HEK293 (cell line): ENCODE data around the gene FUT4.

Experiments
- CTCF ChIA-PET: fragments of 350-600 bp; formaldehyde crosslinking; extraction: SDS; loops from one replicate; lab custom pipeline; 2021; ENCODE audit warnings: antibody characterized with exemption; lab: Yijun Ruan, JAX
- POLR2A ChIA-PET: fragments of 300-600 bp; formaldehyde crosslinking; extraction: SDS; loops from one replicate; lab custom pipeline; 2020; ENCODE audit warnings: antibody characterized with exemption, inconsistent platforms; lab: Yijun Ruan, JAX
- H3K27ac ChIP-seq: fragments of 200-500 bp; sonication (Bioruptor generic); 2 replicates; pipeline ENCODE4 v1.5.1; 2014; ENCODE audit warnings: low read depth, low read length, control low read depth, inconsistent platforms; ENCODE audit errors: extremely low read depth
- H3K36me3 ChIP-seq, 2 experiments: fragments of 200-500 bp in 1 of 2; sonication (Bioruptor generic) in 1 of 2; 1 replicate in 1 of 2; 2 replicates in 1 of 2; pipeline ENCODE4 v1.5.1; 2014 to 2017; ENCODE audit warnings: inconsistent platforms in 2 of 2, low read length in 2 of 2; ENCODE audit not compliant: control insufficient read depth in 2 of 2, insufficient read depth in 1 of 2
- H3K4me1 ChIP-seq: fragments of 200-500 bp; sonication (Bioruptor generic); 2 replicates; pipeline ENCODE4 v1.5.1; 2014; ENCODE audit warnings: mild to moderate bottlenecking, low read length, inconsistent platforms; ENCODE audit not compliant: control insufficient read depth, insufficient read depth
- H3K4me3 ChIP-seq: 2 replicates; pipeline ENCODE4 v1.5.1; 2011; ENCODE audit warnings: low read depth, mild to moderate bottlenecking, control low read depth, low read length, moderate library complexity
- H3K9me3 ChIP-seq: fragments of 200-500 bp; sonication (Bioruptor generic); 2 replicates; pipeline ENCODE4 v1.5.1; 2014; ENCODE audit warnings: low read depth, low read length, inconsistent platforms; ENCODE audit not compliant: control insufficient read depth, insufficient read depth
- FEZF1 ChIP-seq: fragments of 450-650 bp; formaldehyde crosslinking; IDR thresholded peaks from 2 replicates; pipeline ENCODE4 v1.5.1; 2016; ENCODE audit warnings: missing biosample characterization, missing genetic modification characterization
- KLF1 ChIP-seq: fragments of 450-650 bp; formaldehyde crosslinking; IDR thresholded peaks from 2 replicates; pipeline ENCODE4 v1.5.1; 2016; ENCODE audit warnings: missing biosample characterization, missing genetic modification characterization
- KLF7 ChIP-seq: fragments of 450-650 bp; formaldehyde crosslinking; IDR thresholded peaks from 2 replicates; pipeline ENCODE4 v1.5.1; 2016; ENCODE audit warnings: missing biosample characterization, missing genetic modification characterization, borderline replicate concordance
- OVOL3 ChIP-seq: fragments of 450-650 bp; formaldehyde crosslinking; IDR thresholded peaks from 2 replicates; pipeline ENCODE4 v1.5.1; 2016; ENCODE audit warnings: missing biosample characterization, missing genetic modification characterization
- REPIN1 ChIP-seq: fragments of 450-650 bp; formaldehyde crosslinking; IDR thresholded peaks from 2 replicates; pipeline ENCODE4 v1.5.1; 2017; ENCODE audit warnings: missing biosample characterization, missing genetic modification characterization, low read depth
- ZBTB48 ChIP-seq: fragments of 450-650 bp; formaldehyde crosslinking; IDR thresholded peaks from 2 replicates; pipeline ENCODE4 v1.5.1; 2016; ENCODE audit warnings: missing biosample characterization, missing genetic modification characterization
- ZNF112 ChIP-seq: fragments of 450-650 bp; formaldehyde crosslinking; IDR thresholded peaks from 2 replicates; pipeline ENCODE4 v1.5.0; 2017; ENCODE audit warnings: missing biosample characterization, missing genetic modification characterization
- ZNF37A ChIP-seq: fragments of 450-650 bp; IDR thresholded peaks from 2 replicates; pipeline ENCODE4 v1.5.1; 2018; ENCODE audit warnings: missing biosample characterization, missing genetic modification characterization
- ZNF510 ChIP-seq: fragments of 450-650 bp; formaldehyde crosslinking; IDR thresholded peaks from 2 replicates; pipeline ENCODE4 v1.5.1; 2018; ENCODE audit warnings: mild to moderate bottlenecking, missing genetic modification characterization, missing biosample characterization; ENCODE audit not compliant: insufficient replicate concordance
- ZNF530 ChIP-seq: fragments of 450-650 bp; formaldehyde crosslinking; IDR thresholded peaks from 2 replicates; pipeline ENCODE4 v1.5.1; 2016; ENCODE audit warnings: low read depth, missing biosample characterization, missing genetic modification characterization
- ZNF76 ChIP-seq: fragments of 450-650 bp; formaldehyde crosslinking; IDR thresholded peaks from 2 replicates; pipeline ENCODE4; 2016; ENCODE audit warnings: low read depth, missing biosample characterization, missing genetic modification characterization, borderline replicate concordance
- TF ChIP-seq, protein P1 (sequence below): fragments of 450-650 bp; formaldehyde crosslinking; IDR thresholded peaks from 2 replicates; pipeline ENCODE4 v1.5.1; 2017; ENCODE audit warnings: missing biosample characterization, missing genetic modification characterization
- TF ChIP-seq, protein P2 (sequence below): fragments of 450-650 bp; formaldehyde crosslinking; IDR thresholded peaks from 2 replicates; pipeline ENCODE4 v1.5.1; 2016; ENCODE audit warnings: missing biosample characterization, missing genetic modification characterization
- TF ChIP-seq, protein P3 (sequence below): fragments of 450-650 bp; formaldehyde crosslinking; IDR thresholded peaks from 2 replicates; pipeline ENCODE4 v1.5.1; 2016; ENCODE audit warnings: missing biosample characterization, missing genetic modification characterization
- TF ChIP-seq, protein P4 (sequence below): fragments of 450-650 bp; formaldehyde crosslinking; conservative IDR thresholded peaks from 2 replicates; pipeline ENCODE4 v1.5.1; 2016; ENCODE audit warnings: low read depth, missing biosample characterization, missing genetic modification characterization
- TF ChIP-seq, protein P5 (sequence below): fragments of 450-650 bp; formaldehyde crosslinking; IDR thresholded peaks from 2 replicates; pipeline ENCODE4 v1.5.1; 2016; ENCODE audit warnings: missing biosample characterization, missing genetic modification characterization

The FUT4 gene

DNA sequence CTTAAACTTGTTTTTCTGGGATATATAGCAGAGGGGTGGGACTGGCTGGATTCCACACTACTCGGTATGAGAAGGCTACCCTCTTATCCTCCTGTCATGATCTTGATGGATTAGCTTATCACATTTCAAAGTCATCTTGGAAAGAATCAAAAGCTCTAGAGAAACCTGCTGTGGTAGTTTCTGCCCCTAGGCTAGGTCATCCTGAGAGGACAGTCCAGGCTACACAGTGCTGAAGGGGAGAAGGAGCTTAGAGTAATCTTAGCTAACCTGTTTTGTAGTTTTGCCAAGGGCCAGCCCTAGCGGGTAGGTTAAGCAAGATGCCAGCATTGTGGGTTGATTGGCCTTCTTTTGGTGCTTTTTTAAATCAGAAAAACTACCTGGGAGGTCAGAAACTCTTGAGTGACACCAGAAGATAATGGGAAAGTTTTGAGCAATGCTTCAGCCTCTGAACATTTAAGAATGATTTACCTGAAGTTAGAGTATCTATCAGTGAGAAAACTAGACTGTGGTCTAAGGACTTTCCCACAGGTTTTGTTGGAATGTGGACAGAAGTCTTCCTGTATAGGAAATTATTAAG, 44.7 kb downstream of the FUT4 start:
- H3K27ac ChIP-seq: no peak overlapping the region
- CTCF ChIA-PET: interaction anchor here (0.5 to 1.0 kb wide), 3 partner anchors 25 to 67 kb away, joined by 3 to 4 read pairs (median 3); no protein-coding TSS in a partner anchor
- no peaks in the 10 kb centered on the region for H3K36me3 ChIP-seq
- no peak overlapping the region for H3K4me3 ChIP-seq
- POLR2A ChIA-PET: interaction anchor here (1.2 kb wide), 1 partner anchor 44 kb away, joined by 4 read pairs; the partner anchor contains the start of gene FUT4
- no peaks in the 10 kb centered on the region for H3K9me3 ChIP-seq
- H3K4me1 ChIP-seq: no peaks in the 10 kb centered on the region
- no peak for TF ChIP-seq REPIN1 (tag by site-specific recombination)
- TF ChIP-seq ZNF510 (tag by site-specific recombination): no peak
- TF ChIP-seq FEZF1 (tag by site-specific recombination): no peak
- no peak for TF ChIP-seq KLF7 (tag by site-specific recombination)
- TF ChIP-seq, protein P1, sequence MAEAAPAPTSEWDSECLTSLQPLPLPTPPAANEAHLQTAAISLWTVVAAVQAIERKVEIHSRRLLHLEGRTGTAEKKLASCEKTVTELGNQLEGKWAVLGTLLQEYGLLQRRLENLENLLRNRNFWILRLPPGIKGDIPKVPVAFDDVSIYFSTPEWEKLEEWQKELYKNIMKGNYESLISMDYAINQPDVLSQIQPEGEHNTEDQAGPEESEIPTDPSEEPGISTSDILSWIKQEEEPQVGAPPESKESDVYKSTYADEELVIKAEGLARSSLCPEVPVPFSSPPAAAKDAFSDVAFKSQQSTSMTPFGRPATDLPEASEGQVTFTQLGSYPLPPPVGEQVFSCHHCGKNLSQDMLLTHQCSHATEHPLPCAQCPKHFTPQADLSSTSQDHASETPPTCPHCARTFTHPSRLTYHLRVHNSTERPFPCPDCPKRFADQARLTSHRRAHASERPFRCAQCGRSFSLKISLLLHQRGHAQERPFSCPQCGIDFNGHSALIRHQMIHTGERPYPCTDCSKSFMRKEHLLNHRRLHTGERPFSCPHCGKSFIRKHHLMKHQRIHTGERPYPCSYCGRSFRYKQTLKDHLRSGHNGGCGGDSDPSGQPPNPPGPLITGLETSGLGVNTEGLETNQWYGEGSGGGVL (tag by site-specific recombination): no peak
- no peak for TF ChIP-seq ZNF37A
- no peak for TF ChIP-seq ZNF530
- TF ChIP-seq, all 188 proteins: peak for 0

DNA sequence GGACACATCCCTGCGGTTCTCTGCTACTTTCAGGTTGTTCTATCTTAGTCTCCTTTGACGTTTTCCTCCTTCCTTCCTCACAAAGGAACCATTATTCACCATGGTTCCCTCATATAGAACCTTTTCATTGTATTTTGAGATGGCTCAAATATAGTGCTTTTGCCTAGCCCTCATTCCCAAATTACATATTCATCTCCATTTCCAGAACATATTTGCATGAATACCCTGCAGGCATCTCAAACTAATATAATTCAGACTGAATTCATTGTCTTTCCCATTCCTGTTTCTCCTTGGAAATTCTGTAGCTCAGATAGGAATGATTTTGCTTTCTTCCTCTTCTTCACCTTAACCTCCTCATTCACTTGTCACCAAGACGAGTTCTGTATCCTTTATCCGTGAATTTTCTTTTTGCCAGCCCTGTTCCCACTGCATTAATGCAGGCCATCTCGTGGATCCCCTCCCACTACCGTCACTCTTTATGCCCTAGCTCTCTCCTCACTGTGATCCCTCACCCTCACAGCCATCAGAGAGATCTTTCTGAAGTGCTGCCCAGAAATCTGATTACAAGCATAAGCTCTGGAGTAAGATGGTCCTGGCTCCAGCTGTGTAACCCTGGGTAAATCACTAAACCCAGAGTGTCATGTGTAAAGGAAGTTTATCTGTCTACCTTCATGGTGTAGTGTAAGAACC, 46.8 kb downstream of the FUT4 start:
- TF ChIP-seq OVOL3 (tag by site-specific recombination) (no peak), ZBTB48 (tag by site-specific recombination) (no peak), ZNF112 (no peak), ZNF76 (tag by site-specific recombination) (no peak), KLF1 (tag by site-specific recombination) (no peak)
- TF ChIP-seq, protein P2, sequence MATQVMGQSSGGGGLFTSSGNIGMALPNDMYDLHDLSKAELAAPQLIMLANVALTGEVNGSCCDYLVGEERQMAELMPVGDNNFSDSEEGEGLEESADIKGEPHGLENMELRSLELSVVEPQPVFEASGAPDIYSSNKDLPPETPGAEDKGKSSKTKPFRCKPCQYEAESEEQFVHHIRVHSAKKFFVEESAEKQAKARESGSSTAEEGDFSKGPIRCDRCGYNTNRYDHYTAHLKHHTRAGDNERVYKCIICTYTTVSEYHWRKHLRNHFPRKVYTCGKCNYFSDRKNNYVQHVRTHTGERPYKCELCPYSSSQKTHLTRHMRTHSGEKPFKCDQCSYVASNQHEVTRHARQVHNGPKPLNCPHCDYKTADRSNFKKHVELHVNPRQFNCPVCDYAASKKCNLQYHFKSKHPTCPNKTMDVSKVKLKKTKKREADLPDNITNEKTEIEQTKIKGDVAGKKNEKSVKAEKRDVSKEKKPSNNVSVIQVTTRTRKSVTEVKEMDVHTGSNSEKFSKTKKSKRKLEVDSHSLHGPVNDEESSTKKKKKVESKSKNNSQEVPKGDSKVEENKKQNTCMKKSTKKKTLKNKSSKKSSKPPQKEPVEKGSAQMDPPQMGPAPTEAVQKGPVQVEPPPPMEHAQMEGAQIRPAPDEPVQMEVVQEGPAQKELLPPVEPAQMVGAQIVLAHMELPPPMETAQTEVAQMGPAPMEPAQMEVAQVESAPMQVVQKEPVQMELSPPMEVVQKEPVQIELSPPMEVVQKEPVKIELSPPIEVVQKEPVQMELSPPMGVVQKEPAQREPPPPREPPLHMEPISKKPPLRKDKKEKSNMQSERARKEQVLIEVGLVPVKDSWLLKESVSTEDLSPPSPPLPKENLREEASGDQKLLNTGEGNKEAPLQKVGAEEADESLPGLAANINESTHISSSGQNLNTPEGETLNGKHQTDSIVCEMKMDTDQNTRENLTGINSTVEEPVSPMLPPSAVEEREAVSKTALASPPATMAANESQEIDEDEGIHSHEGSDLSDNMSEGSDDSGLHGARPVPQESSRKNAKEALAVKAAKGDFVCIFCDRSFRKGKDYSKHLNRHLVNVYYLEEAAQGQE (tag by site-specific recombination): no peak
- TF ChIP-seq, protein P3, sequence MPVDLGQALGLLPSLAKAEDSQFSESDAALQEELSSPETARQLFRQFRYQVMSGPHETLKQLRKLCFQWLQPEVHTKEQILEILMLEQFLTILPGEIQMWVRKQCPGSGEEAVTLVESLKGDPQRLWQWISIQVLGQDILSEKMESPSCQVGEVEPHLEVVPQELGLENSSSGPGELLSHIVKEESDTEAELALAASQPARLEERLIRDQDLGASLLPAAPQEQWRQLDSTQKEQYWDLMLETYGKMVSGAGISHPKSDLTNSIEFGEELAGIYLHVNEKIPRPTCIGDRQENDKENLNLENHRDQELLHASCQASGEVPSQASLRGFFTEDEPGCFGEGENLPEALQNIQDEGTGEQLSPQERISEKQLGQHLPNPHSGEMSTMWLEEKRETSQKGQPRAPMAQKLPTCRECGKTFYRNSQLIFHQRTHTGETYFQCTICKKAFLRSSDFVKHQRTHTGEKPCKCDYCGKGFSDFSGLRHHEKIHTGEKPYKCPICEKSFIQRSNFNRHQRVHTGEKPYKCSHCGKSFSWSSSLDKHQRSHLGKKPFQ (tag by site-specific recombination): no peak
- TF ChIP-seq, protein P4, sequence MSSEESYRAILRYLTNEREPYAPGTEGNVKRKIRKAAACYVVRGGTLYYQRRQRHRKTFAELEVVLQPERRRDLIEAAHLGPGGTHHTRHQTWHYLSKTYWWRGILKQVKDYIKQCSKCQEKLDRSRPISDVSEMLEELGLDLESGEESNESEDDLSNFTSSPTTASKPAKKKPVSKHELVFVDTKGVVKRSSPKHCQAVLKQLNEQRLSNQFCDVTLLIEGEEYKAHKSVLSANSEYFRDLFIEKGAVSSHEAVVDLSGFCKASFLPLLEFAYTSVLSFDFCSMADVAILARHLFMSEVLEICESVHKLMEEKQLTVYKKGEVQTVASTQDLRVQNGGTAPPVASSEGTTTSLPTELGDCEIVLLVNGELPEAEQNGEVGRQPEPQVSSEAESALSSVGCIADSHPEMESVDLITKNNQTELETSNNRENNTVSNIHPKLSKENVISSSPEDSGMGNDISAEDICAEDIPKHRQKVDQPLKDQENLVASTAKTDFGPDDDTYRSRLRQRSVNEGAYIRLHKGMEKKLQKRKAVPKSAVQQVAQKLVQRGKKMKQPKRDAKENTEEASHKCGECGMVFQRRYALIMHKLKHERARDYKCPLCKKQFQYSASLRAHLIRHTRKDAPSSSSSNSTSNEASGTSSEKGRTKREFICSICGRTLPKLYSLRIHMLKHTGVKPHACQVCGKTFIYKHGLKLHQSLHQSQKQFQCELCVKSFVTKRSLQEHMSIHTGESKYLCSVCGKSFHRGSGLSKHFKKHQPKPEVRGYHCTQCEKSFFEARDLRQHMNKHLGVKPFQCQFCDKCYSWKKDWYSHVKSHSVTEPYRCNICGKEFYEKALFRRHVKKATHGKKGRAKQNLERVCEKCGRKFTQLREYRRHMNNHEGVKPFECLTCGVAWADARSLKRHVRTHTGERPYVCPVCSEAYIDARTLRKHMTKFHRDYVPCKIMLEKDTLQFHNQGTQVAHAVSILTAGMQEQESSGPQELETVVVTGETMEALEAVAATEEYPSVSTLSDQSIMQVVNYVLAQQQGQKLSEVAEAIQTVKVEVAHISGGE (tag by site-specific recombination): no peak
- TF ChIP-seq, protein P5, sequence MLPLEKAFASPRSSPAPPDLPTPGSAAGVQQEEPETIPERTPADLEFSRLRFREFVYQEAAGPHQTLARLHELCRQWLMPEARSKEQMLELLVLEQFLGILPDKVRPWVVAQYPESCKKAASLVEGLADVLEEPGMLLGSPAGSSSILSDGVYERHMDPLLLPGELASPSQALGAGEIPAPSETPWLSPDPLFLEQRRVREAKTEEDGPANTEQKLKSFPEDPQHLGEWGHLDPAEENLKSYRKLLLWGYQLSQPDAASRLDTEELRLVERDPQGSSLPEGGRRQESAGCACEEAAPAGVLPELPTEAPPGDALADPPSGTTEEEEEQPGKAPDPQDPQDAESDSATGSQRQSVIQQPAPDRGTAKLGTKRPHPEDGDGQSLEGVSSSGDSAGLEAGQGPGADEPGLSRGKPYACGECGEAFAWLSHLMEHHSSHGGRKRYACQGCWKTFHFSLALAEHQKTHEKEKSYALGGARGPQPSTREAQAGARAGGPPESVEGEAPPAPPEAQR (tag by site-specific recombination): no peak
- ChIA-PET POLR2A (no interaction called here), CTCF (interaction anchor here (1.0 kb wide), 1 partner anchor 70 kb away, joined by 3 read pairs; no protein-coding TSS in a partner anchor)
- Histone ChIP-seq H3K27ac (no peak overlapping the region), H3K4me3 (no peak overlapping the region), H3K4me1 (no peaks in the 10 kb centered on the region), H3K9me3 (no peaks in the 10 kb centered on the region), H3K36me3 (no peaks in the 10 kb centered on the region)
